GM18951 (cell line): ENCODE results near the gene NT5C3A.
"Not testable (repeated sequence)": the region's sequence is repeated elsewhere in the genome, so short reads cannot be mapped to it uniquely, and the experiment has no call there.

Experiments used
- in situ Hi-C: fragments of 300-500 bp; cut with MboI; formaldehyde crosslinking; loops from one replicate; pipeline ENCODE4 v1.12.0; 2022; ENCODE audit warnings: low sequenced_read_pairs, mixed read lengths, inconsistent platforms; ENCODE audit not compliant: unreplicated experiment

NT5C3A gene

DNA sequence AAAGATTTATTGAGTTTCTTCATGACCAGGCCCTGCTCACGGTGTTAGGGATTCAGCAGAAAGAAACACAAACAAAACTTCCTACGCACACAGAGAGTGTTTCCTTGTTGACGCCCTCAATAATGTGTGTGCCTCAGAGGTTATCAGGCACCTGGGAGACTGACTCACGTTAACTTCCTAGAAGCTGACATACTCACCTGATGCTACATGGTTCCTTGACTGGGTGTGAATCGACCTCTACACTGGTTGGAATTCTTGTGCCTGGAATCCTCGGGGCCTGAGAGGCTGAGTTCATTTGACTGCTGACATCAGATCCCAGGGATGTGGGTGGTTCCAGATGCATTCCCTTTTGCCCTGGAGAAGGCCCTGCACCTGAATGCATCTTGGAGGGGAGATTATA, 69.8 kb downstream of the NT5C3A start:
- in situ Hi-C loops: not testable (repeated sequence)

DNA sequence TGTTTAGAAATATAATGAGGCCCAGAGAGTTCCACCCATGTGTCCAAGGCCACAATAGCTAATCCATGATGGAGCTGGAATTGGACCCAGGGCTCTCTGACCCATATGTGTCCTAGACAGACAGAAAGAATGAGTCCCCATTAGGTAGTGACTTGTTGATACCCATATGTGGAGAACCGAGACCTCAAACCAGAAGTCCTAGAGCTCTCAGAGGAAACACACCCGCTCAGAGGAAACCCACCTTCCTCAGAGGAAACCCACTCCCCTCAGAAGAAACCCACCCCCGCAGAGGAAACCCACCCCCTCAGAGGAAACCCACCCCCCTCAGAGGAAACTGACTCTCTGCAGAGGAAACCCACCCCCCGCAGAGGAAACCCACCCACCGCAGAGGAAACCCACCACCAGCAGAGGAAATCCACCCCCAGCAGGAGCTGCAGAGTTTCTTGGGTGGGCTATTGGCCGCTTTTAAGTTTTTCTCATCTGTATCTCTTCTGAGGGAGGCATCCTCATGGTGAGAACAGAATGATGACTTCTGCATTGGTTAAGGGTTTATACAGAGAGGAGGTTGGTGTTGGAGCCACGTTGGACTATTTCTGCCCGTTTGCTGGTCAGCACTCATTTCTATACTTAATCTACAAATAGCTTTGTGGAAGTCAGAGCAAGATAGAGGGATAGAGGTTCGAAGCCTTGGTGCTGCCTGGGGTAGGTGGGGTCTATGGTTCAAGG, 70.4 kb downstream of the NT5C3A start:
- in situ Hi-C loops: not testable (repeated sequence)

DNA sequence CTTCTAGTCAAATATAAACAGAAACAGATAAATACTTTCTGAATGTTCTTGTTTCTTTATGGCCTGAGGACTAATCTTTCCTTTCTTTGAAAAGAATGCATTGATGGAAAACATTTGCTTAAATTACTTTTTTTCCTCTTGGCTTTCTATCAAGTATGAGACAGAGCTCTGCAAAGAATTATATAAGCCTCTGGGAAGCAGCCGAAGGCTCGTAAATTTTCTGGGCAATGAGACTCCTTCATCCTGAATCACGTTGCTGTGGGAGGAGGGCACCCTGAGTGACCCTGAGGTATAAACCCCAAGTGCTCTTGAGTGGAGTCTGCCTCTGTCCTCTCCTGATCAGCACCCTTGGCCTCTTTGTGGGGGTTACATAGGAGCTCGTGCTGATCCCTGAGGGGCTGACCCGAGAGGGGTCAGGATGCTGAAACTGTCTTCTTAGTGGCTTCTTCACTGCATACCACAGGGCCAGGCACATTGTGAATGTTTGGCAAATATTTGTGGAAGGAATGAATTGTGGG, 71.4 kb downstream of the NT5C3A start:
- in situ Hi-C loops: not testable (repeated sequence)

DNA sequence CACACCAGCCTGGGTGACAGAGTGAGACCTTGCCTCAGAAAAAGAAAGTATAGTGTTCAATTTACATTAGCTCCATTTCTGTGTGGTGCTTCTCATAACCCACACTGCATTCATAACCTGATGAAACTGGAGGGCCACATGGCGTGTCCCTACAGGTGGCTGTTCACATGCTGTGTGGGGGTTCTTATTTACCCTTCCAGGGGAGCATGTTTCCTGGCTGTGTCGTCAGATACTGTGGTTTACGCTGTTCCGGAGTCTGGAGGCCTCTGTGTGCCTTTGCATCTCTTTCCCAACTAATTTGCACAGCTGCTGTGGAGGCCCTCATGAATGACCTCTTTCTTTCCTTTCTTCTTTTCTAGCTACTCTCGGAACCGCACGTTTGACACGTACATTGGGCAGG, 74.4 kb downstream of the NT5C3A start:
- in situ Hi-C loops: not testable (repeated sequence)

DNA sequence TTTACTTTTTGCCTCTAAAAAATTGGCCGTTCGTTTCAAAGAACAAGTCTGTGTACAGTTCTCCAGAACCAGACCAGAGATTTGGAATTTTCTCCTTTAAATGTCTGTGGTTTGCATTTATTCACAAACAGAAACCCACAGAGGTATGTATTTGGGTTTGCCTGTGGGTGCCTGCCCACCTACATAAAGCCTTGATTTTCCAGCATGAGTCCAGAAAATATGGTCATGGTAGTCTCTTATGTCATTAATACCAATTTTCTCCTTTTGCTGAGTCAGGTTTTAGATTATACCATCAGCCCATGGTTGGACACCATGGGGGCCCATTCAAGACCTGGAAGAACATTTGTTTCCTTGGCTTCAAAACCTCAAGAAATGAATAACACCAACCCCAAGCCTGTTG, 82.7 kb downstream of the NT5C3A start:
- in situ Hi-C loops: not testable (repeated sequence)

DNA sequence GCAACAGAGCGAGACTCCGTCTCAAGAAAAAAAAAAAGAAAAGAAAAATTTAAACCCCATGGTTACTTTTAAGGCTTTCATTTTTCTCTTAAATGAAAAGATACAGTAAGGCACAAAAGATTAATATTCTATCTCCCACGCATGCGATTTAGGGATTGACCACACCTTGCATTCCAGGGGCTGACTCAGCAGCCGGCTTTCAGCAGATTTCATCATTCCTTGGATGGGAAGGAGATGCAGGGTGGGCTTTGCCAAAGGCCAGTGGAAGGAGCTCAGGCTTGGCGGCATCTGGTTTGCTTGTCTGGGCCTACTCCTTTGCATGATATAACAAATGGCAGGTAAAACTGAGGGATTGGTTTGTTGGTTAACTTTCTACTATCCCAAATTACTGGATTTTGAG, 83.3 kb downstream of the NT5C3A start:
- in situ Hi-C loops: not testable (repeated sequence)

DNA sequence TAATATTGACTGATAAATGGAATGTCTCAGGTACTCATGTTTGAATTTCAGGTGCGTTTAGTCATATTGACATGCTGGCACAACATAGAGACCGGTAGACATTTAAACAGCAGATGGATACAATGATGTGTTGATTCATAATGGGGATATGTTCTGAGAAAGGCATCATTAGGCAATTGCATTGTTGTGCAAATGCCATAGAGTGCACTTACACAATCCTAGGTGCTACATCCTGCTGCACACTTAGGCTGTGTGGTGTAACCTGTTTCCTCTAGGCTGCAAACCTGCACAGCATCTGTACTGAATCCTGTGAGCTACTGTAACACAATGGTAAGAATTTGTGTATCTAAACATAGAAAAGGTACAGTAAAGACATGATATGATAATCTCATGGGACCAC, 85.4 kb downstream of the NT5C3A start:
- in situ Hi-C loops: not testable (repeated sequence)

DNA sequence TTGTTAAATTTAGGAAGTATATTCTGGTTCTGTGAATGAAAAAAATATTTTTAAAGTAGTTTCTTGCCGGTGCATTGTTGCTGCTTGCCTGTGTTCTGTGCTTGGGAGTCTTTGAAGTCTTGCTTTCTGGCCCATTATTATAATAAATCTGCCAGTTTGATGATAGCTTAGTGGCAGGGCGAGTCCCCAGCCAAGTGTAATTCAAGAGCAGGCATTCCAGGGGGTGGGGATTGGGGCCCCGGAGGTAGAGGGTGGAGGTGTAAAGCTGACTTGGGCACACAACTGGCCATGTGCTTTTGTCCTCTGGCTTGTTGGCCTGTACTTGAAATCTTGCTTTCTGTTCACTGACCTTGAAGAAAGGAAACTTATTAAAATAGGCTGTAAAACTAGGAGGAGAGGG, 90.6 kb downstream of the NT5C3A start:
- in situ Hi-C loops: not testable (repeated sequence)

DNA sequence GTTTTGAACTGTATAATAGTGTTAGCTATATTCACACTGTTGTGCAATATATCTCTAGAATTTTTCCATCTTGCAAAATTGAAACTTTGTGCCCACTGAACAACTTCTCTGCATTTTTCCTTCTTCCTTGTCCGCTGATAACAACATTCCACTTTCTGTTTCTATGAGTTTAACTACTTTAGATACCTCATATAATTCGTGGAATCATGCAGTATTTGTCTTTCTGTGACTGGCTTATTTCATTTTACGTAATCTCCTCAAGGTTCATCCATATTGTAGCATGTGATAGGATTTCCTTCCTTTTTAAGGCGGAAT, 95.4 kb downstream of the NT5C3A start:
- in situ Hi-C loops: not testable (repeated sequence)

DNA sequence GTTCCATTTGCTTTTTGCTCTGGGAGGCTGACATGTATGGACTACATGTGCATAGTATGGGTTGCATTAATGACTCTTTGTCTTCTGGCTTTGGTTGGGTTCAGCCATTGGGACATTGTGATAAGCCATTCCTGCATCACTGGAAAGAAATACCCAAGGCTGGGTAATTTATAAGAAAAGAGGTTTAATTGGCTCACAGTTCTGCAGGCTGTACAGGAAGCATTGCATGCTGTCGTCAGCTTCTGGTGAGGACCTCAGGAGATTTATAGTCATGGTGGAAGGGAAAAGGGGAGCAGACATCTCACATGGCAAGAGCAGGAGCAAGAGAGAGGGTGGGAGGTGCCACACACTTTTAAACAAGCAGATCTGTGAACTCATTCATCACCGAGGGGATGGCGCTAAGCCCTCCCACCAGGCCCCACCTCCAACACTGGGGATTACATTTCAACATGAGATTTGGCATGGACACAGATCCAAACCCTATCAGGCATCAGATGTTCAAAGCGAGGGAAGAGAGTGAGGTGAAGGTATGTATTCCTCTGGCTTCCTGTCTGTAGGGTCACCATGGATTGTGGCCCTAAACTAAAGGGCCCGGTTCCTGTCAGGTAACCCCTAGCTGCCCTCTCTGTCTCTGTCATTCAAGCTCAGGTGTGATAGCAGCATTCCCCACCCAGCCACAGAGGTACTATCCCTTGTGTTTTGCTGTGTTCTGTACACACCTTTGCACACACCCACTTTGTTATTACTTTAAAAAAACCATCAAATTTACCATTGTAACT, 95.9 kb downstream of the NT5C3A start:
- in situ Hi-C loops: not testable (repeated sequence)

DNA sequence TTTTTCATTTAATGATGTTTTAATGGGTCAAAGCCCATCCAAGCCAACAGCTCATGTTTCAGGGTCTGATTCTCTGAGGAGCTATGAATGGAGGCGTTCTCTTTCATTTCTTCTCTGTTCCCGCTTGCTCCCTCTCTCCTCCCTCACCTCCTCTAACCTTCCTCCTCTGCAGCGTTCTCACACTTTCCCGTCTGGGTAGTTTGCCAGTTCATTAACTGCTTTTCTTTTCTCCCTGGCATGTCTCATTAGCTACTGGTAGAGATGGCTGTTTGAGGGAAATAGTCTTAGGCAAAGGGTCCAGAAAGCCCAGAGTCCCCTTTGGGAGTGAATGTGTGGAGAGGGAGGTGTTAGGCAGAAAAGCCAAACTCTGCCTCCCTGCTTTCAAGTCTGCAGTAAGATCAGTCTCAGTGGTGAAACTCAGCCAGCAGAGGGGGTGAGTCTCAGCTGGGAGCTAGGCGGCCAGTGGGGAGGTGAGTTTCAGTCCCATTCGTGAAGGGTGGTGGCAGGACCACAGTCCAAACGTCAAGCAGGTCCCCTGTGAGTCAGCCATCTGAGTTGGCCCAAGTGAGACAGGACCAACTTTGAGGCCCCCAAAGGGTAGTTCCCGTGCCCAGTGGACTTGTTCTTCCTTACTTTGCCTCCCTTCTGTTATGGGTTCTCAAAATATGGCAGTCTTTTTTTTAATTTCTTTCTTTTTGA, 98.0 kb downstream of the NT5C3A start:
- in situ Hi-C loops: not testable (repeated sequence)
